ENCODE data around the gene TTLL9. TPM values are rescaled to one million over a fixed set of nuclear protein-coding genes. Genes with fewer than 3 reads are reported as not detected.

Gene TTLL9
- total and polyA plus RNA-seq, 2 donors = 0.20 to 0.26 TPM

- 26% methylated on average over 1 of the region's 1 CpG for WGBS
- H3K4me3 ChIP-seq (ENCODE audit: low read depth, low read length) = peak overlapping the region; percentile 67
- no peak overlapping the region for H3K27ac ChIP-seq (ENCODE audit: low read depth)
- H3K36me3 ChIP-seq (ENCODE audit: insufficient read depth) = no peaks in the 10 kb centered on the region
- DNase-seq (ENCODE audit: extremely low spot score) = no peak
- no peaks in the 10 kb centered on the region for H3K4me1 ChIP-seq (ENCODE audit: insufficient read depth)
Measured at GRCh38 chr20:31869673-31869941, 827 bp upstream of the TTLL9 start.

GRCh38 chr20:31870726-31871617 is 538 bp downstream of the TTLL9 start:
- WGBS = 8% methylated on average over 24 of the region's 24 CpGs
- DNase-seq (ENCODE audit: extremely low spot score) = no peak
- H3K4me3 ChIP-seq (ENCODE audit: low read depth, low read length) = peak overlapping the region; percentile 67
- H3K27ac ChIP-seq (ENCODE audit: low read depth) = peak overlapping the region; percentile 48
- no peaks in the 10 kb centered on the region for H3K36me3 ChIP-seq (ENCODE audit: insufficient read depth)
- H3K4me1 ChIP-seq (ENCODE audit: insufficient read depth) = no peaks in the 10 kb centered on the region

GRCh38 chr20:31871618-31871954 is 1.2 kb downstream of the TTLL9 start:
- H3K4me3 ChIP-seq (ENCODE audit: low read depth, low read length) = no peak overlapping the region
- H3K27ac ChIP-seq (ENCODE audit: low read depth) = no peak overlapping the region
- no peaks in the 10 kb centered on the region for H3K36me3 ChIP-seq (ENCODE audit: insufficient read depth)
- no peaks in the 10 kb centered on the region for H3K4me1 ChIP-seq (ENCODE audit: insufficient read depth)
- DNase-seq (ENCODE audit: extremely low spot score) = no peak
- 95% methylated on average over 1 of the region's 1 CpG for WGBS

- Histone ChIP-seq H3K27ac (ENCODE audit: low read depth) (no peak overlapping the region), H3K4me3 (ENCODE audit: low read depth, low read length) (no peak overlapping the region), H3K4me1 (ENCODE audit: insufficient read depth) (no peaks in the 10 kb centered on the region), H3K36me3 (ENCODE audit: insufficient read depth) (no peaks in the 10 kb centered on the region)
- 95% methylated on average over 6 of the region's 6 CpGs for WGBS
- DNase-seq (ENCODE audit: extremely low spot score) = no peak
Measured at GRCh38 chr20:31872406-31872805, 2.0 kb downstream of the TTLL9 start.

- Histone ChIP-seq H3K4me3 (ENCODE audit: low read depth, low read length) (no peak overlapping the region), H3K27ac (ENCODE audit: low read depth) (no peak overlapping the region), H3K36me3 (ENCODE audit: insufficient read depth) (no peaks in the 10 kb centered on the region), H3K4me1 (ENCODE audit: insufficient read depth) (no peaks in the 10 kb centered on the region)
- DNase-seq (ENCODE audit: extremely low spot score) = no peak
- WGBS = 69% methylated on average over 2 of the region's 2 CpGs
Measured at GRCh38 chr20:31875671-31876070, 5.2 kb downstream of the TTLL9 start.

- H3K36me3 ChIP-seq (ENCODE audit: insufficient read depth) = no peaks in the 10 kb centered on the region
- DNase-seq (ENCODE audit: extremely low spot score) = no peak
- H3K27ac ChIP-seq (ENCODE audit: low read depth) = no peak overlapping the region
- no peaks in the 10 kb centered on the region for H3K4me1 ChIP-seq (ENCODE audit: insufficient read depth)
- no peak overlapping the region for H3K4me3 ChIP-seq (ENCODE audit: low read depth, low read length)
Measured at GRCh38 chr20:31877684-31878083, 7.2 kb downstream of the TTLL9 start.

- no peaks in the 10 kb centered on the region for H3K36me3 ChIP-seq (ENCODE audit: insufficient read depth)
- WGBS = 7% methylated on average over 45 of the region's 45 CpGs
- H3K4me3 ChIP-seq (ENCODE audit: low read depth, low read length) = peak overlapping the region; percentile 48
- no peaks in the 10 kb centered on the region for H3K4me1 ChIP-seq (ENCODE audit: insufficient read depth)
- H3K27ac ChIP-seq (ENCODE audit: low read depth) = no peak overlapping the region
- peak; percentile 91 for DNase-seq (ENCODE audit: extremely low spot score)
Measured at GRCh38 chr20:31879143-31879987, 8.9 kb downstream of the TTLL9 start.

GRCh38 chr20:31881945-31882344 is 11.5 kb downstream of the TTLL9 start:
- WGBS = 62% methylated on average over 5 of the region's 5 CpGs
- no peak for DNase-seq (ENCODE audit: extremely low spot score)
- Histone ChIP-seq H3K4me1 (ENCODE audit: insufficient read depth) (no peaks in the 10 kb centered on the region), H3K4me3 (ENCODE audit: low read depth, low read length) (no peak overlapping the region), H3K27ac (ENCODE audit: low read depth) (no peak overlapping the region), H3K36me3 (ENCODE audit: insufficient read depth) (no peaks in the 10 kb centered on the region)

- no peak overlapping the region for H3K27ac ChIP-seq (ENCODE audit: low read depth)
- H3K36me3 ChIP-seq (ENCODE audit: insufficient read depth) = no peaks in the 10 kb centered on the region
- no peaks in the 10 kb centered on the region for H3K4me1 ChIP-seq (ENCODE audit: insufficient read depth)
- no peak for DNase-seq (ENCODE audit: extremely low spot score)
- no peak overlapping the region for H3K4me3 ChIP-seq (ENCODE audit: low read depth, low read length)
Measured at GRCh38 chr20:31883829-31884228, 13.4 kb downstream of the TTLL9 start.

- no peak for DNase-seq (ENCODE audit: extremely low spot score)
Measured at GRCh38 chr20:31890646-31891045, 20.2 kb downstream of the TTLL9 start.

GRCh38 chr20:31894980-31895675 is 24.7 kb downstream of the TTLL9 start:
- no peak for DNase-seq (ENCODE audit: extremely low spot score)
- Histone ChIP-seq H3K36me3 (ENCODE audit: insufficient read depth) (no peaks in the 10 kb centered on the region), H3K4me3 (ENCODE audit: low read depth, low read length) (no peak overlapping the region), H3K27ac (ENCODE audit: low read depth) (no peak overlapping the region), H3K4me1 (ENCODE audit: insufficient read depth) (no peaks in the 10 kb centered on the region)
- WGBS = 46% methylated on average over 8 of the region's 8 CpGs

More at GRCh38 chr20:31890646-31891045, 20.2 kb downstream of the TTLL9 start:
- Histone ChIP-seq H3K27ac (ENCODE audit: low read depth) (no peak overlapping the region), H3K4me3 (ENCODE audit: low read depth, low read length) (no peak overlapping the region), H3K36me3 (ENCODE audit: insufficient read depth) (no peaks in the 10 kb centered on the region), H3K4me1 (ENCODE audit: insufficient read depth) (no peaks in the 10 kb centered on the region)
- WGBS = 57% methylated on average over 8 of the region's 8 CpGs

- H3K4me1 ChIP-seq (ENCODE audit: insufficient read depth) = no peaks in the 10 kb centered on the region
- no peak overlapping the region for H3K4me3 ChIP-seq (ENCODE audit: low read depth, low read length)
- DNase-seq (ENCODE audit: extremely low spot score) = no peak
- no peak overlapping the region for H3K27ac ChIP-seq (ENCODE audit: low read depth)
- no peaks in the 10 kb centered on the region for H3K36me3 ChIP-seq (ENCODE audit: insufficient read depth)
- 93% methylated on average over 9 of the region's 9 CpGs for WGBS
Measured at GRCh38 chr20:31896049-31896448, 25.6 kb downstream of the TTLL9 start.

- H3K27ac ChIP-seq (ENCODE audit: low read depth) = no peak overlapping the region
- no peak for DNase-seq (ENCODE audit: extremely low spot score)
- H3K4me3 ChIP-seq (ENCODE audit: low read depth, low read length) = no peak overlapping the region
- WGBS = 72% methylated on average over 9 of the region's 9 CpGs
- H3K36me3 ChIP-seq (ENCODE audit: insufficient read depth) = no peaks in the 10 kb centered on the region
- no peaks in the 10 kb centered on the region for H3K4me1 ChIP-seq (ENCODE audit: insufficient read depth)
Measured at GRCh38 chr20:31897541-31897940, 27.1 kb downstream of the TTLL9 start.

- Histone ChIP-seq H3K4me3 (ENCODE audit: low read depth, low read length) (no peak overlapping the region), H3K27ac (ENCODE audit: low read depth) (no peak overlapping the region), H3K36me3 (ENCODE audit: insufficient read depth) (no peaks in the 10 kb centered on the region), H3K4me1 (ENCODE audit: insufficient read depth) (no peaks in the 10 kb centered on the region)
- no peak for DNase-seq (ENCODE audit: extremely low spot score)
- WGBS = 89% methylated on average over 6 of the region's 6 CpGs
Measured at GRCh38 chr20:31901615-31902014, 31.2 kb downstream of the TTLL9 start.

All from urinary bladder (tissue), 4 donors.